Cardiac muscle cell (in vitro differentiated cells and primary cell): Measurements from ENCODE around the gene PGGT1B. TPM values are rescaled to one million over a fixed set of nuclear protein-coding genes. Genes with fewer than 3 reads are reported as not detected.

Source experiments
- DNase-seq, 2 donors: peaks; one replicate each; pipeline versions ENCODE4 v3.0.0 to v3.0.0-alpha.2; 2010 to 2017; ENCODE audit warnings: low read depth in 1 of 2, low spot score in 1 of 2
- H3K27ac ChIP-seq: fragments of 200-600 bp; sonication (generic); 2 replicates; pipeline ENCODE4 v1.5.1; 2016
- H3K27me3 ChIP-seq: fragments of 200-600 bp; sonication (generic); 2 replicates; pipeline ENCODE4 v1.6.0; 2016; ENCODE audit warnings: control low read depth
- H3K36me3 ChIP-seq: fragments of 200-600 bp; sonication (generic); 2 replicates; pipeline ENCODE4 v1.5.1; 2016; ENCODE audit warnings: control low read depth
- H3K4me1 ChIP-seq: fragments of 200-600 bp; sonication (generic); 2 replicates; pipeline ENCODE4 v1.8.1; 2017; ENCODE audit warnings: low read depth, mild to moderate bottlenecking, mixed run types
- H3K4me3 ChIP-seq: fragments of 200-600 bp; sonication (generic); 2 replicates; pipeline ENCODE4 v1.5.1; 2016; ENCODE audit warnings: mild to moderate bottlenecking
- H3K9me3 ChIP-seq: fragments of 200-600 bp; sonication (generic); 2 replicates; pipeline ENCODE4 v1.5.1; 2017; ENCODE audit warnings: low read depth, mild to moderate bottlenecking, control low read depth
- CTCF ChIP-seq: IDR thresholded peaks from 2 replicates; pipeline ENCODE4 v1.5.1; 2012; ENCODE audit warnings: low read depth, mild to moderate bottlenecking, low read length
- polyA plus RNA-seq: library from polyadenylated mRNA; unstranded; fragments of >200 nt; fragmentation: Nextera tagmentation; extraction: Ambion mirVana; gene quantifications from 2 replicates; pipeline ENCODE4 v1.2.1, GENCODE V29; 2016
- total RNA-seq: library from RNA; depleted of rRNA; stranded (reverse); fragments of >200 nt; gene quantifications from 2 replicates; pipeline ENCODE4 v1.2.3, GENCODE V29; 2016

The PGGT1B gene
- 8.8 and 12.8 TPM in 2 replicates for total RNA-seq
- polyA plus RNA-seq: 6.0 and 6.9 TPM in 2 replicates

DNA sequence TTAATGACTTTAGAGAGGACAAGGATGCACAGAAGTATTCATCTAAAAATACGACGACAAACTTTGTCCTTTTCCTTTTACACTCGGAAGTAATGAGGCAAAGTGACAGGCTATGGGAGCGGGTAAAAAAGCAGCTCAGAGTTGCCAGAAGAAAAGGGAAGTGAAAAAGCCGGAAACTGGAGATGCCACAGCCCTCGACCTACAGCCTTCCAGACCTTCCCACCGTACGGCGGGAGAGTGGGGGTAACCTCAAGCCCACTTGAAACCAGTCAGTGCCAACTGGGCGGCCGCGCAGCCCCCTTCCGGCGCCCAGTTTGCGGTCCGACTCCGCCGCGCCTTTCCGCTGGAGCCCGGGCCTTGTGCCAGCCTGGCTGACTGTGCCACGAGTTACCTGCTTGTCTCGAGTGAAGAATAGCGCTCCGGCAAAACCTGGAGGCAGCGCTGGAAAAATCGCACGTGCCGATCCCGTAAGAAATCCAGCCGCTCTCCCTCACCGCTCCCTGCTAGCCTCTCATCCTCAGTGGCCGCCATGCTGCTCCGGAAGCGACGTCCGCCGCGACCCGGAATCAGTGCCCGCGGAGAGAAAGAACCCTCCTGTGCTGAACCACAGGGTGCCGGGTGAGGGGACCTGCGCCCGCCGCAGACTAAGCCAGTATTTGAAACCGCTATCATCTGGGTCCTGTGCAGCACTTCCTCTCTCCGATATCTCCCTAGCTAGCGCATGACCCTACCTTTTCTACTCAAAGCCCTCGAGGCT lies at the start of gene PGGT1B:
PGGT1B (minus strand) TSS at position 557 of the 757 bp plus-strand sequence; CDS start at position 531, 26 bp downstream.
- Histone ChIP-seq H3K9me3 (no peaks in the 10 kb centered on the region), H3K36me3 (peaks cover 2% of the 10 kb centered on the region), H3K4me3 (peak within 1 kb of the TSS; percentile 93), H3K4me1 (peaks cover 10% of the 10 kb centered on the region), H3K27ac (peak within 1 kb of the TSS; percentile 95), H3K27me3 (no peaks in the 10 kb centered on the region)
- TF ChIP-seq CTCF: no peak
- DNase-seq: peak; percentile 71 to 77

GRCh38 chr5:115309751-115310370 lies 47.2 kb upstream of the PGGT1B start:
- Histone ChIP-seq H3K4me3 (no peak overlapping the region), H3K27ac (no peak overlapping the region), H3K36me3 (no peaks in the 10 kb centered on the region), H3K4me1 (no peaks in the 10 kb centered on the region), H3K9me3 (no peaks in the 10 kb centered on the region), H3K27me3 (no peaks in the 10 kb centered on the region)
- TF ChIP-seq CTCF: peak; percentile 45
- peak; percentile 42 to 60 for DNase-seq

GRCh38 chr5:115308815-115309214 lies 46.1 kb upstream of the PGGT1B start:
- no peaks in the 10 kb centered on the region for H3K27me3 ChIP-seq
- no peaks in the 10 kb centered on the region for H3K36me3 ChIP-seq
- H3K4me1 ChIP-seq: no peaks in the 10 kb centered on the region
- no peak for TF ChIP-seq CTCF
- no peaks in the 10 kb centered on the region for H3K9me3 ChIP-seq
- H3K27ac ChIP-seq: no peak overlapping the region
- no peak for DNase-seq
- H3K4me3 ChIP-seq: no peak overlapping the region

DNA sequence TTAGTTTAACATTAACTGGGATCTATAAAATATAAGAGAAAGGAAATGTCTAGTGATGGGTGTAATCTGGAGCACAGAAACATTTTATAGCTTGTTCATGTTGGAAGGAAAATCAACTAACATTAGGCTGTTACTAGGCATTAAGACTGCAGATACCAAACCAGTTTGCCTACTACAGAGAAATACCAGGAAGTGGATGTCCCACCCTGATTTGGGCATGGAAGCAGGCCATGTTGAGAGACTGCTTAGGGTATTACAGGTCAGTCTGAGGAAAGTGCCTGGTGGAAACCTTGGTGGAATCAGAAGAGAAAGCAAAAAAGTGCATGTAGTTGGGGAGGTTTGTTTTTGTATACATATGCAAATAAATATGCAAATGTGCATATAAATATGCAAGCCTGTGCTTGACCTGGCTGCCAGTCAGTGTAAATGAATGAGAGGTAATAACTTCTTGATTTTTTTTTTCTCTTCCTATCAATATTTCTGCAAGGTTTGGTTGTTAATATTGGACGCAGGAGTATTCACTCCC lies 43.4 kb upstream of the PGGT1B start:
- Histone ChIP-seq H3K36me3 (no peaks in the 10 kb centered on the region), H3K4me1 (no peaks in the 10 kb centered on the region), H3K27ac (no peak overlapping the region), H3K9me3 (no peaks in the 10 kb centered on the region), H3K27me3 (no peaks in the 10 kb centered on the region), H3K4me3 (no peak overlapping the region)
- no peak for TF ChIP-seq CTCF
- no peak for DNase-seq

- no peaks in the 10 kb centered on the region for H3K27me3 ChIP-seq
- H3K9me3 ChIP-seq: no peaks in the 10 kb centered on the region
- no peak for DNase-seq
- TF ChIP-seq CTCF: no peak
- no peaks in the 10 kb centered on the region for H3K4me1 ChIP-seq
- no peak overlapping the region for H3K4me3 ChIP-seq
- H3K27ac ChIP-seq: no peak overlapping the region
- no peaks in the 10 kb centered on the region for H3K36me3 ChIP-seq
Measured at GRCh38 chr5:115304496-115304895, 41.8 kb upstream of the PGGT1B start.
